HepG2 (cell line): Measurements from ENCODE around the gene E2F1. TPM values are rescaled to one million over a fixed set of nuclear protein-coding genes. Genes with fewer than 3 reads are reported as not detected.

Source experiments
- CAMTA2 ChIP-seq: sonication (generic); formaldehyde crosslinking; IDR thresholded peaks from 2 replicates; pipeline ENCODE4 v1.4.0; 2020; ENCODE audit warnings: mild to moderate bottlenecking, missing genetic modification reagents, borderline replicate concordance
- FOXP1 ChIP-seq, 2 experiments: fragments of 450-650 bp in 1 of 2; IDR thresholded peaks; 2 replicates each; pipeline ENCODE4 v1.6.1; 2017 to 2018; ENCODE audit warnings: antibody characterized with exemption in 1 of 2
- HES4 ChIP-seq: sonication (generic); formaldehyde crosslinking; IDR thresholded peaks from 2 replicates; pipeline ENCODE4 v1.9.0; 2021; ENCODE audit warnings: mild to moderate bottlenecking, missing genetic modification reagents, borderline replicate concordance
- MTF2 ChIP-seq: sonication (generic); formaldehyde crosslinking; IDR thresholded peaks from 2 replicates; pipeline ENCODE4 v1.5.0; 2020; ENCODE audit warnings: missing genetic modification reagents, borderline replicate concordance
- MXD4 ChIP-seq: IDR thresholded peaks from 2 replicates; pipeline ENCODE4 v1.6.1; 2016; ENCODE audit warnings: mild to moderate bottlenecking, missing biosample characterization, missing genetic modification reagents
- POLR2AphosphoS2 ChIP-seq: IDR thresholded peaks from 2 replicates; pipeline ENCODE4 v1.6.1; 2011; ENCODE audit warnings: low read depth, low read length, improper control_type of control experiment
- SMARCC2 ChIP-seq: fragments of 450-650 bp; IDR thresholded peaks from 2 replicates; pipeline ENCODE4 v1.6.1; 2017; ENCODE audit warnings: antibody characterized with exemption, mild to moderate bottlenecking
- TAF15 ChIP-seq: fragments of 200-400 bp; formaldehyde crosslinking; IDR thresholded peaks from one replicate; pipeline ENCODE4 v1.6.1; 2018; ENCODE audit warnings: mild to moderate bottlenecking, low read depth, low read length; ENCODE audit not compliant: poor library complexity, severe bottlenecking
- THYN1 ChIP-seq: sonication (generic); formaldehyde crosslinking; IDR thresholded peaks from 2 replicates; pipeline ENCODE4 v1.8.1; 2023; ENCODE audit warnings: low read depth, mild to moderate bottlenecking, moderate library complexity, missing genetic modification reagents, borderline replicate concordance
- YY1 ChIP-seq: IDR thresholded peaks from 2 replicates; pipeline ENCODE4 v1.6.1; 2011; ENCODE audit warnings: low read length, low read depth, moderate library complexity, mild to moderate bottlenecking; ENCODE audit not compliant: insufficient read depth, insufficient replicate concordance
- ZBTB25 ChIP-seq: IDR thresholded peaks from 2 replicates; pipeline ENCODE4 v1.6.1; 2018; ENCODE audit warnings: missing genetic modification reagents
- ZHX2 ChIP-seq, 2 experiments: sonication (generic) in 1 of 2; formaldehyde crosslinking in 1 of 2; IDR thresholded peaks; 2 replicates each; pipeline versions ENCODE4 v1.6.1 to v1.9.0; 2014 to 2022; ENCODE audit warnings: antibody characterized with exemption in 1 of 2, borderline replicate concordance in 1 of 2, inconsistent platforms in 1 of 2, low read depth in 1 of 2, missing genetic modification reagents in 1 of 2
- ZMYM2 ChIP-seq: sonication (generic); formaldehyde crosslinking; IDR thresholded peaks from 2 replicates; pipeline ENCODE4 v1.8.0; 2022; ENCODE audit warnings: mild to moderate bottlenecking, missing genetic modification reagents
- ZNF124 ChIP-seq: sonication (generic); formaldehyde crosslinking; IDR thresholded peaks from 2 replicates; pipeline ENCODE4 v1.4.0; 2020; ENCODE audit warnings: missing genetic modification reagents
- ZNF530 ChIP-seq: sonication (generic); formaldehyde crosslinking; IDR thresholded peaks from 2 replicates; pipeline ENCODE4 v1.5.0; 2020; ENCODE audit warnings: low read depth, mild to moderate bottlenecking, missing genetic modification reagents
- ZNF552 ChIP-seq: sonication (generic); formaldehyde crosslinking; IDR thresholded peaks from 2 replicates; pipeline ENCODE4 v1.9.0; 2022; ENCODE audit warnings: missing genetic modification reagents, mild to moderate bottlenecking, borderline replicate concordance
- ZNF564 ChIP-seq: sonication (generic); formaldehyde crosslinking; IDR thresholded peaks from 2 replicates; pipeline ENCODE4 v1.8.1; 2023; ENCODE audit warnings: mild to moderate bottlenecking, missing genetic modification reagents
- ZNF883 ChIP-seq: sonication (generic); formaldehyde crosslinking; IDR thresholded peaks from 2 replicates; pipeline ENCODE4 v1.5.1; 2020; ENCODE audit warnings: mild to moderate bottlenecking, missing genetic modification reagents; ENCODE audit errors: not compliant biosample characterization
- polyA plus RNA-seq, 8 experiments: library from polyadenylated mRNA; depleted of rRNA in 3 of 8; stranded (reverse) in 7 of 8; unstranded in 1 of 8; fragments of >200 nt; fragmentation: Illumina TruSeq in 4 of 8; extraction: Trizol in 4 of 8; gene quantifications; 2 replicates each; pipeline versions ENCODE4 v1.2.1 to v1.2.3, GENCODE V29; 2011 to 2016; ENCODE audit warnings: low read depth in 4 of 8, missing spikeins in 1 of 8, mixed read lengths in 1 of 8; ENCODE audit not compliant: insufficient read depth in 1 of 8
- total RNA-seq, 5 experiments: library from RNA; depleted of rRNA; stranded (reverse); fragments of >200 nt; fragmentation: Illumina TruSeq; extraction: Trizol; gene quantifications; 2 replicates each; pipeline ENCODE4 v1.2.3, GENCODE V29; 2016; ENCODE audit warnings: low read depth in 1 of 5
- TF ChIP-seq, protein P1 (sequence below): sonication (generic); formaldehyde crosslinking; IDR thresholded peaks from 2 replicates; pipeline ENCODE4 v1.4.0; 2020; ENCODE audit warnings: missing genetic modification reagents, borderline replicate concordance

The E2F1 gene
- total and polyA plus RNA-seq, 2 of the 13 experiments (the other 11 are each of a cell fraction or from before 2014, with no cell fraction given) = 25.5 to 39.4 TPM

DNA sequence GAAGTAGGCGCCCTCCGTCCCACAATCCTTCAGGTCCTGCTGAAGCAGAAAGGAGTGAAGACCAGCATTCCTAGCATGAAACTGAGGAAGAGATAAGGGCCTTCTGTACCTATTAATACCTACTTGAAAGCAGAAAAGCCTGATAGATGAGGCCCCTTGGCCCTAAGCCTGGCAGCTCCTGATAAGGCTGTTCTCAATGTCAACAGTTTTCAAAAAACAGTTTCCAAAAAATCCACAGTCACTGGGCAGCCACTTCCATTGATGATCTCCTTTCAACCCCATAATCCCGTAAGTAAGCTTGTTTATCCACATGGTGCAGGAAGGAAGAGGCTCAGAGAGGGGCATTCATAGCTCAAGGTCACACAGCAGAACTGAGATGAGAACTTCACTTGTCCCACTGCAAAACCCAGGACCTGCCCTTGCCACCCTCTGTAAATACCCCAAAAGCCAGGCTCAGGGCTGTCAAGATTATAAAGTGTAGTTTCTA is 2.8 kb upstream of the E2F1 start (continued):
- TF ChIP-seq, protein P1, sequence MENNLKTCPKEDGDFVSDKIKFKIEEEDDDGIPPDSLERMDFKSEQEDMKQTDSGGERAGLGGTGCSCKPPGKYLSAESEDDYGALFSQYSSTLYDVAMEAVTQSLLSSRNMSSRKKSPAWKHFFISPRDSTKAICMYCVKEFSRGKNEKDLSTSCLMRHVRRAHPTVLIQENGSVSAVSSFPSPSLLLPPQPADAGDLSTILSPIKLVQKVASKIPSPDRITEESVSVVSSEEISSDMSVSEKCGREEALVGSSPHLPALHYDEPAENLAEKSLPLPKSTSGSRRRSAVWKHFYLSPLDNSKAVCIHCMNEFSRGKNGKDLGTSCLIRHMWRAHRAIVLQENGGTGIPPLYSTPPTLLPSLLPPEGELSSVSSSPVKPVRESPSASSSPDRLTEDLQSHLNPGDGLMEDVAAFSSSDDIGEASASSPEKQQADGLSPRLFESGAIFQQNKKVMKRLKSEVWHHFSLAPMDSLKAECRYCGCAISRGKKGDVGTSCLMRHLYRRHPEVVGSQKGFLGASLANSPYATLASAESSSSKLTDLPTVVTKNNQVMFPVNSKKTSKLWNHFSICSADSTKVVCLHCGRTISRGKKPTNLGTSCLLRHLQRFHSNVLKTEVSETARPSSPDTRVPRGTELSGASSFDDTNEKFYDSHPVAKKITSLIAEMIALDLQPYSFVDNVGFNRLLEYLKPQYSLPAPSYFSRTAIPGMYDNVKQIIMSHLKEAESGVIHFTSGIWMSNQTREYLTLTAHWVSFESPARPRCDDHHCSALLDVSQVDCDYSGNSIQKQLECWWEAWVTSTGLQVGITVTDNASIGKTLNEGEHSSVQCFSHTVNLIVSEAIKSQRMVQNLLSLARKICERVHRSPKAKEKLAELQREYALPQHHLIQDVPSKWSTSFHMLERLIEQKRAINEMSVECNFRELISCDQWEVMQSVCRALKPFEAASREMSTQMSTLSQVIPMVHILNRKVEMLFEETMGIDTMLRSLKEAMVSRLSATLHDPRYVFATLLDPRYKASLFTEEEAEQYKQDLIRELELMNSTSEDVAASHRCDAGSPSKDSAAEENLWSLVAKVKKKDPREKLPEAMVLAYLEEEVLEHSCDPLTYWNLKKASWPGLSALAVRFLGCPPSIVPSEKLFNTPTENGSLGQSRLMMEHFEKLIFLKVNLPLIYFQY (CRISPR knock-in tag) = 0 out of 2 replicates have a peak, but pooled peaks have one; percentile 40
- no peak for TF ChIP-seq ZHX2 (IDR thresholded peaks at IDR 0.05; ENCODE audit: low read depth)
- no peak for TF ChIP-seq ZHX2 (CRISPR knock-in tag; IDR thresholded peaks at IDR 0.05; ENCODE audit: borderline replicate concordance)
- TF ChIP-seq ZBTB25 (CRISPR knock-in tag) = no peak
- TF ChIP-seq ZNF883 (CRISPR knock-in tag) = no peak
- no peak for TF ChIP-seq POLR2AphosphoS2
- TF ChIP-seq ZNF552 (CRISPR knock-in tag) = 0 out of 2 replicates have a peak, but pooled peaks have one; percentile 35
- no peak for TF ChIP-seq ZNF530 (CRISPR knock-in tag)
- no peak for TF ChIP-seq THYN1 (CRISPR knock-in tag)
- TF ChIP-seq HES4 (CRISPR knock-in tag) = no peak
- TF ChIP-seq MTF2 (CRISPR knock-in tag) = no peak
- TF ChIP-seq TAF15 = no peak
- TF ChIP-seq ZNF124 (CRISPR knock-in tag) = no peak
- TF ChIP-seq SMARCC2 = no peak
- no peak for TF ChIP-seq YY1
- no peak for TF ChIP-seq CAMTA2
- TF ChIP-seq FOXP1 (IDR thresholded peaks at IDR 0.05) = no peak
- TF ChIP-seq FOXP1 (CRISPR knock-in tag; IDR thresholded peaks at IDR 0.05) = peak; percentile 41; the same call in 1 of the 2 replicates
- TF ChIP-seq ZNF564 (CRISPR knock-in tag) = peak; percentile 62
- TF ChIP-seq ZMYM2 (CRISPR knock-in tag) = peak; percentile 68; the same call in 1 of the 2 replicates
- no peak for TF ChIP-seq MXD4 (CRISPR knock-in tag)
